Effector memory CD8-positive, alpha-beta T cell (primary cell): ENCODE data around the gene SDHAF1.

Experiments
- ATAC-seq: fragments of 150-1000 bp; cut with Tn5 transposase; replicated peaks from 2 replicates; pipeline ENCODE4 v1.10.0; 2021; ENCODE audit warnings: mild to moderate bottlenecking, moderate library complexity
- DNase-seq, 3 experiments: peaks; one replicate each; pipeline ENCODE4 v3.0.0; 2021
- H3K27ac Mint-ChIP-seq, 2 donors: one replicate each; pipeline ENCODE4 v1.8.0; 2022; ENCODE audit warnings: mild to moderate bottlenecking in 2 of 2, mixed read lengths in 2 of 2, moderate library complexity in 2 of 2
- H3K27me3 Mint-ChIP-seq, 2 donors: one replicate each; pipeline ENCODE4 v1.8.0; 2022; ENCODE audit warnings: mixed read lengths in 2 of 2
- H3K36me3 Mint-ChIP-seq: one replicate; pipeline ENCODE4 v1.8.0; 2022; ENCODE audit warnings: mild to moderate bottlenecking, moderate library complexity, mixed read lengths; ENCODE audit not compliant: insufficient read depth
- H3K4me1 Mint-ChIP-seq, 2 donors: one replicate each; pipeline ENCODE4 v1.8.0; 2022; ENCODE audit warnings: low read depth in 2 of 2, mixed read lengths in 2 of 2
- H3K4me3 Mint-ChIP-seq, 2 donors: one replicate each; pipeline ENCODE4 v1.8.0; 2022; ENCODE audit warnings: mild to moderate bottlenecking in 2 of 2, mixed read lengths in 2 of 2, moderate library complexity in 2 of 2
- H3K9me3 Mint-ChIP-seq, 2 donors: one replicate each; pipeline ENCODE4 v1.8.0; 2022; ENCODE audit warnings: mixed read lengths in 2 of 2

The SDHAF1 gene

GRCh38 chr19:36014012-36014924 lies 19.3 kb downstream of the SDHAF1 start, which contains the start of gene ALKBH6:
TSS of gene ALKBH6 (minus strand) at chr19:36014213. CDS start at chr19:36013397, 816 bp downstream.
- Mint-ChIP-seq H3K4me3 (peak within 1 kb of the TSS; percentile 98 to 99), H3K4me1 (peaks cover 32 to 34% of the 10 kb centered on the region in 2 donors), H3K27me3 (no peaks in the 10 kb centered on the region), H3K27ac (peak within 1 kb of the TSS; percentile 97), H3K9me3 (no peaks in the 10 kb centered on the region), H3K36me3 (peaks cover 15% of the 10 kb centered on the region)
- ATAC-seq (peak; percentile 97), DNase-seq (peak; percentile 98 to 99 (median 98))

- H3K27ac Mint-ChIP-seq = no peak overlapping the region
- DNase-seq (no peak), ATAC-seq (no peak)
- peaks cover 8% of the 10 kb centered on the region for H3K36me3 Mint-ChIP-seq
- no peaks in the 10 kb centered on the region for H3K9me3 Mint-ChIP-seq
- H3K4me3 Mint-ChIP-seq = no peak overlapping the region
- H3K27me3 Mint-ChIP-seq = no peaks in the 10 kb centered on the region
- peaks cover 9 to 10% of the 10 kb centered on the region in 2 donors for H3K4me1 Mint-ChIP-seq
Observed at GRCh38 chr19:36019061-36019670, 24.2 kb downstream of the SDHAF1 start.

- no peaks in the 10 kb centered on the region for H3K9me3 Mint-ChIP-seq
- no peak overlapping the region for H3K4me3 Mint-ChIP-seq
- DNase-seq (no peak), ATAC-seq (no peak)
- H3K36me3 Mint-ChIP-seq = peaks cover 3% of the 10 kb centered on the region
- no peaks in the 10 kb centered on the region for H3K4me1 Mint-ChIP-seq
- H3K27ac Mint-ChIP-seq = peak overlapping the region in 1 of 2 donors; percentile 55
- H3K27me3 Mint-ChIP-seq = no peaks in the 10 kb centered on the region
Observed at GRCh38 chr19:36023432-36023831, 28.4 kb downstream of the SDHAF1 start.

GRCh38 chr19:36025541-36025940 lies 30.6 kb downstream of the SDHAF1 start:
- no peak overlapping the region for H3K4me3 Mint-ChIP-seq
- no peak for ATAC-seq
- DNase-seq = no peak
- H3K36me3 Mint-ChIP-seq = no peaks in the 10 kb centered on the region
- H3K27ac Mint-ChIP-seq = no peak overlapping the region
- no peaks in the 10 kb centered on the region for H3K27me3 Mint-ChIP-seq
- no peaks in the 10 kb centered on the region for H3K9me3 Mint-ChIP-seq
- H3K4me1 Mint-ChIP-seq = no peaks in the 10 kb centered on the region

GRCh38 chr19:36026091-36026876 lies 31.3 kb downstream of the SDHAF1 start:
- Mint-ChIP-seq H3K4me3 (no peak overlapping the region), H3K36me3 (no peaks in the 10 kb centered on the region), H3K27ac (no peak overlapping the region), H3K4me1 (peaks cover 0 to 1% of the 10 kb centered on the region in 2 donors), H3K27me3 (no peaks in the 10 kb centered on the region), H3K9me3 (no peaks in the 10 kb centered on the region)
- no peak for ATAC-seq
- DNase-seq = no peak

GRCh38 chr19:36027696-36028095 lies 32.7 kb downstream of the SDHAF1 start:
- peaks cover 0 to 8% of the 10 kb centered on the region in 2 donors for H3K4me1 Mint-ChIP-seq
- no peaks in the 10 kb centered on the region for H3K36me3 Mint-ChIP-seq
- ATAC-seq (no peak), DNase-seq (no peak)
- H3K27ac Mint-ChIP-seq = no peak overlapping the region
- no peaks in the 10 kb centered on the region for H3K9me3 Mint-ChIP-seq
- H3K4me3 Mint-ChIP-seq = no peak overlapping the region
- no peaks in the 10 kb centered on the region for H3K27me3 Mint-ChIP-seq

GRCh38 chr19:36028313-36029041 lies 33.5 kb downstream of the SDHAF1 start:
- DNase-seq (no peak), ATAC-seq (no peak)
- H3K9me3 Mint-ChIP-seq = no peaks in the 10 kb centered on the region
- no peaks in the 10 kb centered on the region for H3K27me3 Mint-ChIP-seq
- H3K4me1 Mint-ChIP-seq = peaks cover 3 to 8% of the 10 kb centered on the region in 2 donors
- H3K4me3 Mint-ChIP-seq = no peak overlapping the region
- H3K27ac Mint-ChIP-seq = no peak overlapping the region
- H3K36me3 Mint-ChIP-seq = no peaks in the 10 kb centered on the region

- ATAC-seq = no peak
Observed at GRCh38 chr19:36030264-36031148, 35.5 kb downstream of the SDHAF1 start.

GRCh38 chr19:36031308-36031707 lies 36.3 kb downstream of the SDHAF1 start:
- Mint-ChIP-seq H3K36me3 (no peaks in the 10 kb centered on the region), H3K4me1 (peaks cover 18 to 22% of the 10 kb centered on the region in 2 donors), H3K27ac (no peak overlapping the region), H3K4me3 (no peak overlapping the region), H3K9me3 (no peaks in the 10 kb centered on the region), H3K27me3 (no peaks in the 10 kb centered on the region)
- ATAC-seq = no peak
- no peak for DNase-seq

More at GRCh38 chr19:36030264-36031148, 35.5 kb downstream of the SDHAF1 start:
- DNase-seq = no peak
- Mint-ChIP-seq H3K9me3 (no peaks in the 10 kb centered on the region), H3K27ac (no peak overlapping the region), H3K4me3 (no peak overlapping the region), H3K27me3 (no peaks in the 10 kb centered on the region), H3K36me3 (no peaks in the 10 kb centered on the region), H3K4me1 (peaks cover 12 to 16% of the 10 kb centered on the region in 2 donors)

- peaks cover 24 to 31% of the 10 kb centered on the region in 2 donors for H3K4me1 Mint-ChIP-seq
- peak within 1 kb of the TSS in 1 of 2 donors; percentile 42 for H3K27ac Mint-ChIP-seq
- H3K27me3 Mint-ChIP-seq = no peaks in the 10 kb centered on the region
- ATAC-seq (no peak), DNase-seq (no peak)
- no peaks in the 10 kb centered on the region for H3K36me3 Mint-ChIP-seq
- peak within 1 kb of the TSS; percentile 48 to 49 for H3K4me3 Mint-ChIP-seq
- no peaks in the 10 kb centered on the region for H3K9me3 Mint-ChIP-seq
Observed at GRCh38 chr19:36032251-36033104, 37.5 kb downstream of the SDHAF1 start, which contains the start of gene CLIP3. TSS of gene CLIP3 (minus strand) at chr19:36032873. CDS start at chr19:36032357, 516 bp downstream.

- ATAC-seq (no peak), DNase-seq (no peak)
- peak overlapping the region in 1 of 2 donors; percentile 54 for H3K27ac Mint-ChIP-seq
- H3K4me1 Mint-ChIP-seq = peaks cover 12 to 17% of the 10 kb centered on the region in 2 donors
- no peaks in the 10 kb centered on the region for H3K9me3 Mint-ChIP-seq
- H3K4me3 Mint-ChIP-seq = no peak overlapping the region
- no peaks in the 10 kb centered on the region for H3K36me3 Mint-ChIP-seq
- H3K27me3 Mint-ChIP-seq = no peaks in the 10 kb centered on the region
Observed at GRCh38 chr19:36040495-36040894, 45.5 kb downstream of the SDHAF1 start.
